Spinal cord (tissue), 10 donors: ENCODE measurements around the gene ANKK1. TPM values are rescaled to one million over a fixed set of nuclear protein-coding genes. Genes with fewer than 3 reads are reported as not detected.

Source experiments
- DNase-seq, 6 donors: peaks; one replicate each; pipeline versions ENCODE4 v3.0.0 to v3.0.0-alpha.2; 2013 to 2015; ENCODE audit warnings: low spot score in 6 of 6, low read depth in 4 of 6
- H3K27ac ChIP-seq: one replicate; pipeline ENCODE4 v1.5.1; 2013; ENCODE audit warnings: low read depth, low read length, control low read depth
- H3K27me3 ChIP-seq: one replicate; pipeline ENCODE4 v1.6.1; 2013; ENCODE audit warnings: low read length; ENCODE audit not compliant: control insufficient read depth, insufficient read depth
- H3K36me3 ChIP-seq: one replicate; pipeline ENCODE4 v1.6.1; 2013; ENCODE audit warnings: low read length; ENCODE audit not compliant: control insufficient read depth, insufficient read depth
- H3K4me1 ChIP-seq: one replicate; pipeline ENCODE4 v1.6.1; 2013; ENCODE audit warnings: low read length; ENCODE audit not compliant: control insufficient read depth, insufficient read depth
- H3K4me3 ChIP-seq: one replicate; pipeline ENCODE4 v1.5.1; 2013; ENCODE audit warnings: low read depth, low read length, control low read depth
- H3K9me3 ChIP-seq: one replicate; pipeline ENCODE4 v1.6.1; 2013; ENCODE audit warnings: low read length; ENCODE audit not compliant: control insufficient read depth, insufficient read depth
- WGBS: methylation state at CpG from one replicate; pipeline ENCODE4 v1.1.5; 2013; ENCODE audit warnings: missing lambda C conversion rate; ENCODE audit not compliant: insufficient coverage; 5-methylcytosine and 5-hydroxymethylcytosine counted together
- polyA plus RNA-seq, 2 donors: library from polyadenylated mRNA; unstranded; fragments of 120-200 nt; gene quantifications; one replicate each; pipeline ENCODE4 v1.2.1, GENCODE V29; 2013; ENCODE audit not compliant: insufficient read length in 2 of 2
- total RNA-seq, 2 donors: library from RNA; depleted of rRNA in 1 of 2; stranded (reverse); fragments of 120-200 nt in 1 of 2; fragments of >200 nt in 1 of 2; gene quantifications; one replicate each; pipeline versions ENCODE4 v1.2.3 to v1.2.4, GENCODE V29; 2013 to 2014
- donor health status: healthy.

The ANKK1 gene
- total and polyA plus RNA-seq, 4 donors: 0.20 to 0.88 (median 0.57) TPM

DNA sequence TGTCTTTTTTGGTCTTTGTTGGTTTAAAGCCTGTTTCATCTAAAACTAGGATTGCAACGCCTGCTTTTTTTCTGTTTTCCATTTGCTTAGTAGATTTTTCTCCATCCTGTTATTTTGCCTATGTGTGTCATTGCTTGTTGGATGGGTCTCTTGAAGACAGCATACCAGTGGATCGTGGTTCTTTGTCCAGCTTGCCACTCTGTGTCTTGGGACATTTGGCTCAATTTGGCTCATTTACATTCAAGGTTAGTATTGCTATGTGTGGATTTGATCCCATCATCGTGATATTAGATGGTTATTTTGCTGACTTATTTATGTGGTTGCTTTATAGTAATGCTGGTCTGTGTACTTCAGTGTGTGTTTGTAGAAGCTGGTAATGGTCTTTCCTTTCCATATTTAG lies 31.4 kb upstream of the ANKK1 start:
- 100% methylated on average over 2 of the region's 3 CpGs for WGBS
- Histone ChIP-seq H3K9me3 (peaks cover 5% of the 10 kb centered on the region), H3K27me3 (no peaks in the 10 kb centered on the region), H3K27ac (no peak overlapping the region), H3K4me3 (no peak overlapping the region), H3K4me1 (no peaks in the 10 kb centered on the region), H3K36me3 (peaks cover 17% of the 10 kb centered on the region)
- DNase-seq: no peak

DNA sequence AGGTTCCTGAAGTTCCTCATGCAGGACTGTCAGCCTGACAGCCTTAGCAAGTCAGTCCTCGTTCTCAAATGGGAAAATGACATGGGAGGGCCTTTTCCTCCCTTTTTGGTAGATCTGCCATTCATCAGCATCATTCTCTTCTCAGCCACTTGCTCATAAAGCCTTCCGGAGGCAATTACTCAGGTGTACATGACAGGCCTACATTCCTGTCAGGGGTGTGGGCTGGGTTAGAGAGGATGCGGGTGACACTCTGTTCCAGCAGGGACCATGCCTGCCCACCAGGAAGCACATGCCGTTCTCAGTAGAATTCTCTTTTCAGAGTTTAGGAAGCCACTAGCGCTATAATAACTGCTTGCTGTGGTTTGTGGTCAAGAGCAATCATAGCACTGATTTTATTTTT lies 24.2 kb upstream of the ANKK1 start:
- Histone ChIP-seq H3K27me3 (no peaks in the 10 kb centered on the region), H3K4me1 (no peaks in the 10 kb centered on the region), H3K27ac (no peak overlapping the region), H3K9me3 (no peaks in the 10 kb centered on the region), H3K36me3 (peaks cover 10% of the 10 kb centered on the region), H3K4me3 (no peak overlapping the region)
- DNase-seq: no peak
- no CpG with 5 or more reads among the region's 5 CpGs for WGBS

DNA sequence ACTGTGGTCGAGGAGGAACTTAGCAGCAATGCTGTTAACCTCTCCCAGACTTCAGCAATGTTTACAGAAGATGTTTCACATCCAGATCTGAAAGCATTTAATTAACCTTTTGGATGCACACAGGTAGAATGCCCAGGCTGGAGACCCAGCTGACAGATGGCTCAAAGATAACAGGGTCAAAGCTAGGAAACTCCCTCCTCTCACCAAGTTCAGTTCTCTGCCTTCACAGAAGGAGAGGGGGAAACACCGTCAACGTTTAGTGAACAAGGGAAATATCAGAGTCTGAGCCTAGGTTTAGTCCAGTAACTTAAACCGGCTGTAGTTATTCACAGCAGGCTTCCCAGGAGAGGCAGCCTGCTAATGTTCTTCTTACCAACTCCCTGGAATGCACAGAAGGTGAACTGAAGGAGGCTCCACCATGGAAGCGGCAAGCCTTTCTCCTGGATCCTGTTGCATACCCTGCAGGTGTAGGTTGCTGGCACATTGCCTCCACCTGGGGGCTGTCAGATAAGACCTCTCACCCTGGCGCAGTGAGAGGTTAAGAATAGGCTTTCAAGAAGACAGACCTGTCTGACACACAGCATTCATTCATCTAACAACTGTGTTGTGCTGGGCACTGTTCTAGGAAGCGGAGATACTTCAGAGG lies 23.5 kb upstream of the ANKK1 start:
- Histone ChIP-seq H3K27ac (no peak overlapping the region), H3K4me1 (no peaks in the 10 kb centered on the region), H3K27me3 (no peaks in the 10 kb centered on the region), H3K4me3 (no peak overlapping the region), H3K36me3 (peaks cover 7% of the 10 kb centered on the region), H3K9me3 (no peaks in the 10 kb centered on the region)
- 83% methylated on average over 3 of the region's 7 CpGs for WGBS
- no peak for DNase-seq

DNA sequence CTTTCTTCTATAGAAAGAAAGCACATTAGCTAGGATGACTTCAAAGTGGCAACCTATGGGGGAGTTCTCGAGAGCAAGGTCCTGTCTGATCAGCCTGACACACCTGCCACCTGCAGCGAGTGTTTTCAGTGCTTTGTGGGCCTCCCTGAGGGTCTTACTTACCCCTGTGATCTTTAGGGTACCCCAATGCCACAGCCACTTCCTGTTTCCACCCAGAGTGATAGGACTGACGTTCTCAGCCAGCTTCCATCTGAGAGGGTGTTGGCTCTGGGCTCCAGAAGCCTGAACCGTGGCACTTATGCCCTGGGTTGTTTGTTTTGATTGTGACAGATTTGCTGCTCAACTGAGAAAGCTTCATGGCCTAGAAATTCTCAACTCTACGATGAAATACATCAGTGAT lies 21.7 kb upstream of the ANKK1 start:
- Histone ChIP-seq H3K4me1 (peaks cover 3% of the 10 kb centered on the region), H3K9me3 (no peaks in the 10 kb centered on the region), H3K27ac (no peak overlapping the region), H3K36me3 (peaks cover 10% of the 10 kb centered on the region), H3K4me3 (no peak overlapping the region), H3K27me3 (no peaks in the 10 kb centered on the region)
- 79% methylated on average over 4 of the region's 5 CpGs for WGBS
- no peak for DNase-seq

DNA sequence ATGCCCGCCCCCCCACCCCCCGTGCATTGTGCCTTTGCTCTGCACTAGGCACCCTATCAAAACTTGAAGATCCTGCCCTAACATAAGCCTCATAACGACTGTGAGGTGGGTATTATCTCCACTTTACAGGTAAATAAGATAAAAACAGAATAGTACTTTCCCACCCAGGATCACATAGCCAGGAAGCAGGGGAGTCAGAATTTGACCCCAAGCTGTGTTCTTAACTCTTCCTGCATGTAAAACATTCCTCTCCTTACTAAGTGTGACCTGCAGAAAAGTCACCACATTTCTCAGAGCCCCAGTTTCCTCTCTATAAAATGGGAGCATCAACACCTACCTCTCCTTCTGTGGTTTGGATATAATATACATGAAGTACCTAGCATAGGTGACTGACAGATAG lies 18.2 kb upstream of the ANKK1 start:
- no peaks in the 10 kb centered on the region for H3K9me3 ChIP-seq
- H3K4me1 ChIP-seq: peaks cover 3% of the 10 kb centered on the region
- H3K27me3 ChIP-seq: no peaks in the 10 kb centered on the region
- no peak overlapping the region for H3K27ac ChIP-seq
- no CpG with 5 or more reads among the region's 3 CpGs for WGBS
- no peak for DNase-seq
- peaks cover 10% of the 10 kb centered on the region for H3K36me3 ChIP-seq
- H3K4me3 ChIP-seq: no peak overlapping the region

DNA sequence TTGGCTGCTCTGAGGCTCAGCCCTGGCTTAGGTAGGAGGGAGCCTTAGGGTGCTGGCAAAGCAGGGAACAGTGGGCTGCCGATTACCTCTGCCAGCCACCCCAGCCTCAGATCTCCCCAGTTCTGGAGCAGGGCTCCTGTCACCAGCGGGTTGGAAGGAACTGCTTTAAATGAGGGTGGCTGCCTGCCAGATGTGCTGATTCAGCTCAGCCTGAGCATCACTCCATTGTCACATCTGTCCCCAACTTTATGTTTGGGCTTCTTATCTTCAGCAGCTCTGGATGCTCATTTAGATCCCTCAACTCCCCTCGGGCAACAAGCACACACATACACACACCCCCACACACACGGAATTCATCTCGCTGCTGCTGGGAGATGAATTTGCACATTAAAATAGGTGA lies 16.9 kb upstream of the ANKK1 start:
- Histone ChIP-seq H3K27me3 (no peaks in the 10 kb centered on the region), H3K9me3 (no peaks in the 10 kb centered on the region), H3K4me1 (peaks cover 3% of the 10 kb centered on the region), H3K36me3 (peaks cover 3% of the 10 kb centered on the region), H3K4me3 (no peak overlapping the region), H3K27ac (no peak overlapping the region)
- 83% methylated on average over 2 of the region's 5 CpGs for WGBS
- peak in 1 of 6 donors; percentile 47 for DNase-seq

DNA sequence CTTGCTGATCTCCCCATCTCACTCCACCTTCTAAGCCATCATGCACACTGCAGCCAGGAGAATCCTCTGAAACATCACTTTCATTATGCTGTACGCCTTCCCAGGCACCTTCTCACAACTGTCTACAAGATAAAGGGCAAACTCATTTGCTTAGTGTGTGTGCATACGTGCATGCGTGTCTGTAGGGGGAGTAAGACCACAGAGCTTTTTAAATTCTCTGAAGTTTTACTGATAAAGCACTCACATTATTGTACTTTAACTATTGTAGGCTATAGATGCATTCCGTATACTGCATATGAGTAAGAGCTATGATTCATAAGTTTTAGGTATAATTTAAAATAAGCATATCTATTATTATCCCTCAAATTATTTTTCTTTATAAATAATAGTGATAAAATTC lies 15.3 kb upstream of the ANKK1 start:
- H3K9me3 ChIP-seq: no peaks in the 10 kb centered on the region
- no peak overlapping the region for H3K4me3 ChIP-seq
- no peak overlapping the region for H3K27ac ChIP-seq
- H3K36me3 ChIP-seq: peaks cover 3% of the 10 kb centered on the region
- H3K27me3 ChIP-seq: no peaks in the 10 kb centered on the region
- DNase-seq: peak in 1 of 6 donors; percentile 25
- H3K4me1 ChIP-seq: peaks cover 3% of the 10 kb centered on the region
- no CpG with 5 or more reads among the region's 4 CpGs for WGBS

DNA sequence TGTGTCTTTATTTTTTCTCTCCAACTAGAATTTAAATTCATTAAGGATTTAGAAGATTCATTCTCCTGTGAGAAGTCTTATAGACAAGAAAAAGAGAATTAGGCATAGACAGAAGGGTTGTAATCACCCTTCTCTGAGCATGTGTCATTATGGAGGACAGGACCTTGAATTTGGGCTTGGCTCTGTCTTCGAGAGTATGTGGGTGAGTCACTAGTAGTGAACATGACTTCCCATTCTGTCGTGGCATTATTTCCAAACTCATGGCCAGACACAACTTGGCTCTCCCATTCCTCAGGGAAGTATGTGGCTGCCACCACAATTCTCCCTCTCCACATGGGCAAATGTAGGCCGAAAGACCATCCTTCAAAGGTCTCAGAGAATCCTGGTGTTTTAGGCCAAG lies 14.3 kb upstream of the ANKK1 start:
- Histone ChIP-seq H3K36me3 (peaks cover 3% of the 10 kb centered on the region), H3K27ac (no peak overlapping the region), H3K4me1 (peaks cover 3% of the 10 kb centered on the region), H3K9me3 (no peaks in the 10 kb centered on the region), H3K4me3 (no peak overlapping the region), H3K27me3 (no peaks in the 10 kb centered on the region)
- WGBS: 89% methylated on average over 3 of the region's 3 CpGs
- DNase-seq: no peak

DNA sequence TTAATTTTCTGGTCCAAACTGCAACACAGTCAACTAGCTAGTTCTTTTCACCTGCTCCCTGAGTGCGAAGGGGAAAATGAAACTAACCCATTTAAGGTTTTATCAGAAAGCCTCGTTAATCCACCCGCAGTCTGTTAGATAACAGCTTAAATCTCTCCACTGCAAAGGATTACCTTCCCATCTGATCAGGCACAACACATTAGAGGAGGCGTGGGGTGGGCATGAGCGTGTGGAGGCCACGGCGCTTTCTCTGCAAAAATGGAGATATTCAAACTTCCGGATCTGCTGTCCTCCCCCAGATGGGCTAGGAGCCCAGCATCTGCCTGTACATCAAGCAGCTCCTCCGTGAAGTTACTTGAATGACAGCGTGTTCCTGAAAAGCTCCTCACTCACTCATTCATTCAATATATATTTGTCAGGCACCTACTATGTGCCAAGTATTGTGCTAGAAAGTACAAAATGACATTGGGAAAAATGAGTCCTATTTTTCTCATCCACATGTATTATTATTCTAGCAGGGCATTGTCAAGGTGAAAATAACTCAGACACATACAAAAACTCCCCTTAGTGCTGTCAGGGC lies 13.5 kb upstream of the ANKK1 start:
- Histone ChIP-seq H3K4me3 (no peak overlapping the region), H3K27me3 (no peaks in the 10 kb centered on the region), H3K27ac (no peak overlapping the region), H3K4me1 (peaks cover 3% of the 10 kb centered on the region), H3K36me3 (peaks cover 3% of the 10 kb centered on the region), H3K9me3 (no peaks in the 10 kb centered on the region)
- 95% methylated on average over 8 of the region's 10 CpGs for WGBS
- DNase-seq: no peak

DNA sequence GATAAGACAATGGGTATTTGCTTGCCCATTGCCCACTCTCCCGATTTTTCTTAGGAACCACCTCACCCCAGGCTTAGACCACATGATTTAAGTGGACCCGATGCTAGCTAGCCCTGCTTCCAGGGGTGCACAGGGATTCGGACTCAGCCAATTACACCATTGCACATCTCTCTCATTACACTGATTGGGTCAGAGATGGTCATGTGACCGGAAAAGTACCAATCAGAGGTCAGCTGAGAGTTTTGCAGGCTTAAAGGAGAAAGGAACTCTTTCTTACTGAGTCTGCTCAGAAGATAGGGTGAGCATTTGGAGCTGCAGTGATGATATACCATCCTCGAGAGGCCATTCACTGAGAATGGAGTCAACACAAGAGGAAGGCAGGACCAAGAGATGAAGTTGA lies 12.2 kb upstream of the ANKK1 start:
- H3K9me3 ChIP-seq: no peaks in the 10 kb centered on the region
- 84% methylated on average over 5 of the region's 5 CpGs for WGBS
- no peaks in the 10 kb centered on the region for H3K27me3 ChIP-seq
- DNase-seq: no peak
- peaks cover 2% of the 10 kb centered on the region for H3K36me3 ChIP-seq
- no peak overlapping the region for H3K4me3 ChIP-seq
- no peak overlapping the region for H3K27ac ChIP-seq
- H3K4me1 ChIP-seq: peaks cover 3% of the 10 kb centered on the region
